ENCODE measurements around the gene RAX2.
"Not testable (repeated sequence)": the region's sequence is repeated elsewhere in the genome, so short reads cannot be mapped to it uniquely, and the experiment has no call there.

The RAX2 gene

DNA sequence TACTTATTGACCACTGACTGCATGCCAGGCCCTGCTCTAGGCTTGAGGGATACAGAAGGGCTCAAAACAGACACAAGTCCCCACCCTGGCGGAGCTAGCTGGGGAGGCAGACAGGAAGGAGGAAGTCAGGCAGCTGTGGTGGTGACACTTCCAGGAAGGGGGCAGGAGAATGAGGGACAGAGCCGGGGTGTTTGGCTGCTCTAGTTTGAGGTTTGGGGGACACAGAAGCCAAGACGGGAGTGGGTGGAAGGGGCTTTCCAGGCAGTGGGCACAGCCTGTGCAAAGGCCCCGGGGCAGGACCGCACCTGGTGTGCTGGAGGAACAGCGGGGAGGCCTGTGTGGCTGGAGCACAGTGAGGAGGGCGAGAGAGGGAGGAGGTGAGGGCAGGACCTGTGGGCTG, 5.5 kb downstream of the RAX2 start:
- Histone ChIP-seq H2BK15ac (ENCODE audit: low read depth, poor library complexity, severe bottlenecking) (no peak overlapping the region), H3K27me3 (ENCODE audit: control insufficient read depth in 1 of 2, insufficient read depth in 1 of 2, low read length in 2 of 2) (peaks cover 0 to 7% of the 10 kb centered on the region in 2 experiments), H3K4me2 (ENCODE audit: low read length, poor library complexity, severe bottlenecking) (no peak overlapping the region), H3K36me3 (ENCODE audit: control insufficient read depth in 1 of 2, insufficient read depth in 2 of 2, low read depth in 1 of 2, low read length in 2 of 2) (peaks cover 20 to 56% of the 10 kb centered on the region in 2 experiments), H3K4me1 (ENCODE audit: control insufficient read depth, insufficient read depth, low read depth, low read length) (peaks cover 5% of the 10 kb centered on the region), H2BK120ac (ENCODE audit: low read depth, low read length) (no peak overlapping the region), H3K9me3 (ENCODE audit: control insufficient read depth, low read length) (no peaks in the 10 kb centered on the region), H4K8ac (ENCODE audit: low read length) (no peak overlapping the region), H3K27ac (ENCODE audit: low read length, poor library complexity, severe bottlenecking) (no peak overlapping the region), H3K4ac (ENCODE audit: low read depth in 1 of 2, low read length in 2 of 2) (no peak overlapping the region), H3K4me3 (ENCODE audit: insufficient read depth in 1 of 2, low read depth in 1 of 2, low read length in 2 of 2) (no peak overlapping the region), H2BK12ac (ENCODE audit: low read length in 2 of 2) (no peak overlapping the region), H2BK5ac (ENCODE audit: low read depth, low read length, poor library complexity, severe bottlenecking) (no peak overlapping the region), H3K9ac (ENCODE audit: low read length) (no peak overlapping the region), H3K14ac (ENCODE audit: low read length in 2 of 2) (no peak overlapping the region), H3K79me1 (replicated peaks; ENCODE audit: low read length, poor library complexity, severe bottlenecking) (peaks cover 9% of the 10 kb centered on the region), H3K23ac (ENCODE audit: low read length in 2 of 2) (no peak overlapping the region), H2AFZ (ENCODE audit: low read depth, low read length) (no peak overlapping the region), H2AK5ac (ENCODE audit: low read length, severe bottlenecking) (no peak overlapping the region), H3K18ac (ENCODE audit: low read depth in 1 of 2, low read length in 2 of 2) (no peak overlapping the region), H4K91ac (ENCODE audit: low read length) (peak overlapping the region; percentile 1)
- DNase-seq, result no peak
- WGBS, result 85% methylated on average over 7 of the region's 7 CpGs

DNA sequence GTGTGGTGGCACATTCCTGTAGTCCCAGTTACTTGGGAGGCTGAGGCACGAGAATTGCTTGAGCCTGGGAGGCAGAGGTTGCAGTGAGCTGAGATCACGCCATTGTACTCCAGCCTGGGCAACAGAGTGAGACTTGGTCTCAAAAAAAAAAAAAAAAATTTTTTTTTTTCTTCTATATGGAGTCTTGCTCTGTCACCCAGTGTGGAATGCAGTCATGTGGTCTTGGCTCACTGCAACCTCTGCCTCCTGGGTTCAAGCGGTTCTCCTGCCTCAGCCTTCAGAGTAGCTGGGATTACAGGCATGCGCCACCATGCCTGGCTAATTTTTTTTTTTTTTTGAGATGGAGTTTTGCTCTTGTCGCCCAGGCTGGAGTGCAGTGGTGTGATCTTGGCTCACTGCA, 6.3 kb downstream of the RAX2 start:
- not testable (repeated sequence) for H3K4me1 ChIP-seq (ENCODE audit: control insufficient read depth, insufficient read depth, low read depth, low read length); H3K18ac ChIP-seq (ENCODE audit: low read depth in 1 of 2, low read length in 2 of 2); H3K27ac ChIP-seq (ENCODE audit: low read length, poor library complexity, severe bottlenecking); H3K27me3 ChIP-seq (ENCODE audit: control insufficient read depth in 1 of 2, insufficient read depth in 1 of 2, low read length in 2 of 2); H2AK5ac ChIP-seq (ENCODE audit: low read length, severe bottlenecking); H2BK5ac ChIP-seq (ENCODE audit: low read depth, low read length, poor library complexity, severe bottlenecking); H2BK120ac ChIP-seq (ENCODE audit: low read depth, low read length); H3K9ac ChIP-seq (ENCODE audit: low read length); H3K23ac ChIP-seq (ENCODE audit: low read length in 2 of 2); H3K14ac ChIP-seq (ENCODE audit: low read length in 2 of 2); H2BK15ac ChIP-seq (ENCODE audit: low read depth, poor library complexity, severe bottlenecking); H2AFZ ChIP-seq (ENCODE audit: low read depth, low read length); H3K4me3 ChIP-seq (ENCODE audit: insufficient read depth in 1 of 2, low read depth in 1 of 2, low read length in 2 of 2); H3K4me2 ChIP-seq (ENCODE audit: low read length, poor library complexity, severe bottlenecking); H4K91ac ChIP-seq (ENCODE audit: low read length); H3K4ac ChIP-seq (ENCODE audit: low read depth in 1 of 2, low read length in 2 of 2); H4K8ac ChIP-seq (ENCODE audit: low read length); H3K9me3 ChIP-seq (ENCODE audit: control insufficient read depth, low read length); H2BK12ac ChIP-seq (ENCODE audit: low read length in 2 of 2)
- WGBS, result 86% methylated on average over 3 of the region's 5 CpGs
- Histone ChIP-seq H3K79me1 (replicated peaks; ENCODE audit: low read length, poor library complexity, severe bottlenecking) (peaks cover 16% of the 10 kb centered on the region), H3K36me3 (ENCODE audit: control insufficient read depth in 1 of 2, insufficient read depth in 2 of 2, low read depth in 1 of 2, low read length in 2 of 2) (peaks cover 20 to 56% of the 10 kb centered on the region in 2 experiments)
- peak; percentile 20 for DNase-seq

DNA sequence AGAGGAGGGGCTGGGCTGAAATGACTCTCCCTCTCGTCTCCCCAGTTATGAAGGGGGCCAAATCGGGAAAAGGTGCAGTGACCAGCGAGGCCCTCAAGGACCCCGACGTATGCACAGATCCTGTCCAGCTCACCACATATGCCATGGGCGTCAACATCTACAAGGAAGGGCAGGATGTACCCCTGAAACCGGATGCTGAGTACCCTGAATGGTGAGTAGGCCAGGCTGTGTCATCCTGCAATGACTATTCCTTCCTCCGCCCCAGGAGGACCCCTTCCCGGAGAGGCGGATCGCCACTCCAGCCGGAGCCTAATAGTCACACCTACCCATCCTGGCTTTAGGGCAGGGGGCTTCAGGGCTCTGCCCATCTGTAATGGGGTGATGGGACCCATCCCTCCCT, 6.9 kb downstream of the RAX2 start:
- Histone ChIP-seq H3K36me3 (ENCODE audit: control insufficient read depth in 1 of 2, insufficient read depth in 2 of 2, low read depth in 1 of 2, low read length in 2 of 2) (peaks cover 20 to 50% of the 10 kb centered on the region in 2 experiments), H3K4ac (ENCODE audit: low read depth in 1 of 2, low read length in 2 of 2) (no peak overlapping the region), H4K8ac (ENCODE audit: low read length) (no peak overlapping the region), H3K9me3 (ENCODE audit: control insufficient read depth, low read length) (no peaks in the 10 kb centered on the region), H3K4me3 (ENCODE audit: insufficient read depth in 1 of 2, low read depth in 1 of 2, low read length in 2 of 2) (no peak overlapping the region), H3K14ac (ENCODE audit: low read length in 2 of 2) (no peak overlapping the region), H2BK120ac (ENCODE audit: low read depth, low read length) (no peak overlapping the region), H3K18ac (ENCODE audit: low read depth in 1 of 2, low read length in 2 of 2) (no peak overlapping the region), H2AFZ (ENCODE audit: low read depth, low read length) (no peak overlapping the region), H3K27me3 (ENCODE audit: control insufficient read depth in 1 of 2, insufficient read depth in 1 of 2, low read length in 2 of 2) (no peaks in the 10 kb centered on the region), H3K23ac (ENCODE audit: low read length in 2 of 2) (no peak overlapping the region), H4K91ac (ENCODE audit: low read length) (no peak overlapping the region), H3K79me1 (replicated peaks; ENCODE audit: low read length, poor library complexity, severe bottlenecking) (peaks cover 17% of the 10 kb centered on the region), H3K27ac (ENCODE audit: low read length, poor library complexity, severe bottlenecking) (no peak overlapping the region), H3K4me2 (ENCODE audit: low read length, poor library complexity, severe bottlenecking) (no peak overlapping the region), H2AK5ac (ENCODE audit: low read length, severe bottlenecking) (no peak overlapping the region), H2BK15ac (ENCODE audit: low read depth, poor library complexity, severe bottlenecking) (no peak overlapping the region), H3K4me1 (ENCODE audit: control insufficient read depth, insufficient read depth, low read depth, low read length) (peaks cover 13% of the 10 kb centered on the region), H3K9ac (ENCODE audit: low read length) (no peak overlapping the region), H2BK5ac (ENCODE audit: low read depth, low read length, poor library complexity, severe bottlenecking) (no peak overlapping the region), H2BK12ac (ENCODE audit: low read length in 2 of 2) (no peak overlapping the region)
- no peak for DNase-seq
- WGBS, result 98% methylated on average over 12 of the region's 12 CpGs

DNA sequence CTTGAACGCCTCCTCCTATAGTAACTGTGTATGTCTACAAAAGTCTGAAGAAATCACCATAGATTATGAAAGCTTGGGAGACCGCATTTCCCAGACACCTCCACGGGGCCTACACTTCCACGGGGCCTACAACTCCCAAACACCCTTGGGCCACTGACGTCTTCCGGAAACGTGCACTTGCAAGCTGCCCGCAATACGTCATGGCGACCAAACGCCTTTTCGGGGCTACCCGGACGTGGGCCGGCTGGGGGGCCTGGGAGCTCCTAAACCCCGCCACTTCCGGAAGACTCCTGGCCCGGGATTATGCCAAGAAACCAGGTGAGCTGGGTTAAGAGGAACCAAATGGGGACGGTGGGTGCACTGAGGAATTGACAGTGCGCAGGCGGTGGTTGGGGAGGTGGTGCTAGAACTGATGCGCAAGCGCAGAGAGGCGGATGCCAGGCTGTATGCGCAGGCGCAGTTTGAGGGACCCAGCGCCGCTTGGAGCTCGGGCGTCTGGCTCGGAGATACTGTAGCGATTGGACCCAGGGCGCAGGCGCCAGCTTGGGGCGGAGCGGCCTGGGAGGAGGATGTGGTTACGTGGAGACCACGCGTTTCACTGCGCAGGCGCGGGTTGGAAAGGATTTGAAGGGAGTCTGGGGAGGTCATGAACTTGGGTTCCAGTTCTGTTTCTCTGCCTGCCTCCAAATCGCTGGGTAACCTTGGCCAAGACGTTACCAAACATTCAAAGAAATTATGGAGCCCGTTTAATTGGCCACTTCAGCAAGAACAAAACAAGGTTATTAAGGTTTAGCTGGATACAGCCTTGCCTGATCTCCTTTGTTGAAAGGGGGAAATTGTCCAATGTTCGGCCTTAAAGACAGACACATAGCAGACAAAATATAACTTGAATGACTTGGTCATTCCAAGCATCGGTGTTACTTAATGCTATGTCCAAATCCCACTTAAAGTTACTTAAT, 9.2 kb downstream of the RAX2 start, which contains the start of gene MRPL54:
Gene MRPL54 (plus strand): TSS at position 182 of the 959 bp plus-strand sequence. CDS start 19 bp downstream, at position 201.
- Histone ChIP-seq H3K27me3 (ENCODE audit: control insufficient read depth in 1 of 2, insufficient read depth in 1 of 2, low read length in 2 of 2) (no peaks in the 10 kb centered on the region), H3K9ac (ENCODE audit: low read length) (peak within 1 kb of the TSS; percentile 97), H3K4me2 (ENCODE audit: low read length, poor library complexity, severe bottlenecking) (peak within 1 kb of the TSS; percentile 70), H3K14ac (ENCODE audit: low read length in 2 of 2) (no peak within 1 kb of the TSS), H3K4ac (ENCODE audit: low read depth in 1 of 2, low read length in 2 of 2) (peak within 1 kb of the TSS; percentile 70 to 89), H3K4me3 (ENCODE audit: insufficient read depth in 1 of 2, low read depth in 1 of 2, low read length in 2 of 2) (peak within 1 kb of the TSS; percentile 95 to 97), H2BK120ac (ENCODE audit: low read depth, low read length) (peak within 1 kb of the TSS; percentile 82), H3K23ac (ENCODE audit: low read length in 2 of 2) (no peak within 1 kb of the TSS), H2BK15ac (ENCODE audit: low read depth, poor library complexity, severe bottlenecking) (peak within 1 kb of the TSS; percentile 92), H2BK12ac (ENCODE audit: low read length in 2 of 2) (peak within 1 kb of the TSS; percentile 18 to 83), H2AK5ac (ENCODE audit: low read length, severe bottlenecking) (peak within 1 kb of the TSS; percentile 87), H4K91ac (ENCODE audit: low read length) (peak within 1 kb of the TSS; percentile 90), H2BK5ac (ENCODE audit: low read depth, low read length, poor library complexity, severe bottlenecking) (peak within 1 kb of the TSS; percentile 98), H3K36me3 (ENCODE audit: control insufficient read depth in 1 of 2, insufficient read depth in 2 of 2, low read depth in 1 of 2, low read length in 2 of 2) (peaks cover 34 to 48% of the 10 kb centered on the region in 2 experiments), H3K9me3 (ENCODE audit: control insufficient read depth, low read length) (no peaks in the 10 kb centered on the region), H3K27ac (ENCODE audit: low read length, poor library complexity, severe bottlenecking) (peak within 1 kb of the TSS; percentile 100), H3K79me1 (replicated peaks; ENCODE audit: low read length, poor library complexity, severe bottlenecking) (peaks cover 32% of the 10 kb centered on the region), H3K4me1 (ENCODE audit: control insufficient read depth, insufficient read depth, low read depth, low read length) (peaks cover 22% of the 10 kb centered on the region), H2AFZ (ENCODE audit: low read depth, low read length) (peak within 1 kb of the TSS; percentile 86), H3K18ac (ENCODE audit: low read depth in 1 of 2, low read length in 2 of 2) (peak within 1 kb of the TSS; percentile 93 to 99), H4K8ac (ENCODE audit: low read length) (peak within 1 kb of the TSS; percentile 95)
- 4% methylated on average over 46 of the region's 47 CpGs for WGBS
- peak; percentile 99 for DNase-seq

Measured in mesenchymal stem cell (in vitro differentiated cells and primary cell).